GM12872 (cell line): Measurements from ENCODE around the gene RWDD1.

Experiments used
- TF ChIP-seq, protein P1 (sequence below): IDR thresholded peaks from 3 replicates; pipeline ENCODE4 v1.5.1; 2011; ENCODE audit warnings: low read depth, mild to moderate bottlenecking, low read length, moderate library complexity; ENCODE audit not compliant: insufficient read depth

Gene RWDD1

DNA sequence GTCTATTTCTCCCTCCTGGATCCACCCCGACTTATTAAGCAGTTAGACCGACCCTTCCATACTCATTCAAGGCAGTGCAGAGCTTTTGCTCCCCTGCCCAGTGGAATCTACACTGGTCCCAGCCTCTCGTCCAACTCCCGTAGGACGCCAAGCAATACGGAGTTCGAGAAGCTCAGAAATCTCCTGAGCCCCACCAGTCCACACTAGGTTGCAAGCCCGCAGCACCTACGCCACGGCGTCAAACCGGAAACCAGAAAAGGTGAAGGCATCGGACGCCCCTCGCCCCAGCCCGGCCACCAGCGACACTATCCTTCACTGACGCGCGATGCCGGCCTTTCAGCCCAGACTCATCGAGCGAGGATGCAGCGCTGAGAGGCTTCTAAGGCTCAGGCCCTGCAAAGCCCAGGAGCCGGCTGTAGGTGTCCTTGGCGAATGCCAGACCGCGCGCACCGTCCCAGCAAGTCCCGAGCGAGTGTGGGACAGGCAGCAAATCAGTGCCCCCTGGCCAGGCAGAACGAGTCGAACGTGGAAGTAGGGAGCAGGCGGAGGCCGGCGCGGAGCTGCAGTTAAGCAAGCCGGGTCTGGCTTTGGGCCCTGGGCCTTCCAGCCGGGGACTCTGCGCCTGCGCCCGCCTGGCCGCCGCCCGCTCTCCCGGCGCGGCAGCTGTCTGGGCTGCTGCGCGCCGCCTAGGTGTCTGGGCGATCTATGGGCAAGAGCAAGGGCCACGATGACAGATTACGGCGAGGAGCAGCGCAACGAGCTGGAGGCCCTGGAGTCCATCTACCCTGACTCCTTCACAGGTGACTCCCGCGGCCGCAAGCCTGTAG is at the start of gene RWDD1:
TSS of gene RWDD1 (plus strand) at position 649 of the 827 bp plus-strand sequence. CDS start at position 728, 79 bp downstream.
- TF ChIP-seq, protein P1, sequence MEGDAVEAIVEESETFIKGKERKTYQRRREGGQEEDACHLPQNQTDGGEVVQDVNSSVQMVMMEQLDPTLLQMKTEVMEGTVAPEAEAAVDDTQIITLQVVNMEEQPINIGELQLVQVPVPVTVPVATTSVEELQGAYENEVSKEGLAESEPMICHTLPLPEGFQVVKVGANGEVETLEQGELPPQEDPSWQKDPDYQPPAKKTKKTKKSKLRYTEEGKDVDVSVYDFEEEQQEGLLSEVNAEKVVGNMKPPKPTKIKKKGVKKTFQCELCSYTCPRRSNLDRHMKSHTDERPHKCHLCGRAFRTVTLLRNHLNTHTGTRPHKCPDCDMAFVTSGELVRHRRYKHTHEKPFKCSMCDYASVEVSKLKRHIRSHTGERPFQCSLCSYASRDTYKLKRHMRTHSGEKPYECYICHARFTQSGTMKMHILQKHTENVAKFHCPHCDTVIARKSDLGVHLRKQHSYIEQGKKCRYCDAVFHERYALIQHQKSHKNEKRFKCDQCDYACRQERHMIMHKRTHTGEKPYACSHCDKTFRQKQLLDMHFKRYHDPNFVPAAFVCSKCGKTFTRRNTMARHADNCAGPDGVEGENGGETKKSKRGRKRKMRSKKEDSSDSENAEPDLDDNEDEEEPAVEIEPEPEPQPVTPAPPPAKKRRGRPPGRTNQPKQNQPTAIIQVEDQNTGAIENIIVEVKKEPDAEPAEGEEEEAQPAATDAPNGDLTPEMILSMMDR: no peak

- TF ChIP-seq, protein P1: no peak
Observed at GRCh38 chr6:116522896-116523295, 48.4 kb upstream of the RWDD1 start.

DNA sequence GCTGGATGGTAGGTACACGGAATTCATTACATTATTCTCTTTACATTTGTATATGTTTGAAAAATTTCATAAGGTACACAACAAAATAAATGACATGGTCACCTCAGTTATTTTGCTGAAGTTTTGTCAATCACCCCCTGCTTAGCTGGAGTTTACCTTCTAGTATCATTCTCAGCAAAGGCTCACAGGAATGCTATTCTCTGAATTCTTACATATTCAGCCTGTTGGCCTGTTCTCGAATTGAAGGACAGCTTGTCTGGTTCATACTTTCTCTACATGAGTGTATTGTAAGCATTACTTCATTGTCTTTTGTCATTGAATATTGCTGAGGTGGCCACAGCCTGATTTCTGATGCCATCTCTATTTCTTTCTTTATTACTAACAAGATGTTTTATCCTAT is 47.1 kb upstream of the RWDD1 start:
- TF ChIP-seq, protein P1: no peak

GRCh38 chr6:116528133-116528532 is 43.2 kb upstream of the RWDD1 start:
- TF ChIP-seq, protein P1: no peak

- TF ChIP-seq, protein P1: no peak
Observed at GRCh38 chr6:116528780-116529179, 42.5 kb upstream of the RWDD1 start.

GRCh38 chr6:116529466-116530290 is 41.6 kb upstream of the RWDD1 start:
- TF ChIP-seq, protein P1: no peak

DNA sequence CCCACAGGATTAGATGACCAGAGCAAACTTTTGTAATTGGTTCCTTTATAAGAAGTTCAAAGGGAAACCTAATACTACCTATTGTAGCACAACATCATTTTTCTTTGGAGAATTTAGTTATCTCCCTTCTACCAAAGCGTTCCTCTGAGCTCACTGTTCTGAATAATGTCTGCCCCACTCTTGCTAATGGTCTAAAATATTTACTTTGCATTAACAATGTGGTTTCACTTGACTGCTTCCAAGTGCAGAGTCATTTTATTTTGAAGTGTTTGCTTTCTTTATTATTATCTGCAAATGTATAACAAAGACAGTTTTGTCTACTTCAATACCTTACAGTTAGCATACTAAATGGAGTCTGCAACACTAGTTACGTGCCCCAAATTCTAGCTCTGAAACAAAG is 40.9 kb upstream of the RWDD1 start:
- TF ChIP-seq, protein P1: no peak
